Measurements from ENCODE around the gene DYNC1H1.
"Not testable (repeated sequence)": the region's sequence is repeated elsewhere in the genome, so short reads cannot be mapped to it uniquely, and the experiment has no call there.

DYNC1H1 gene

DNA sequence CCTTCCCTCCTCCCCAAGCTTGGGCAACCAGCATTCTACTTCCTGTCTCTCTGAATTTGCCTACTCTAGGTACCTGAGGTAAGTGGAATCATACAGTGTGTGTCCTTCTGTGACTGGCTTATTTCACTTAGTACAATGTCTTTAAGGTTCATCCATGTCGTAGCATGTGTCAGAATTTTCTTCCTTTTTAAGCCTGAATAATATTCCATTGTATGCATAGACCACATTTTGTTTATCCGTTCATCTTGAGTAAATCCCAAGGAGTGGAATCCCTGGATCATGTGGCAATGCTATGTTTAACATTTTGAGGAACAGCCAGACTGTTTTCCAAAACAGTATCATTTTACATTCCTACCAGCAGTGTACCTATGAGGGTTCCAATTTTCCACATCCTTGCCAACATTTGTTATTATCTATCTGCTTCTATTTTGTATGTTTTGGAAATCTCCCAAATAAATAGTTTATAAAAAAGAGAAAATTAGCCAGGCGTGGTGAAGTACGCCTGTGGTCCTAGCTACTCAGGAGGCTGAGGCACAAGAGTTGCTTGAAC, 110.1 kb downstream of the DYNC1H1 start:
- no peak for DNase-seq

DNA sequence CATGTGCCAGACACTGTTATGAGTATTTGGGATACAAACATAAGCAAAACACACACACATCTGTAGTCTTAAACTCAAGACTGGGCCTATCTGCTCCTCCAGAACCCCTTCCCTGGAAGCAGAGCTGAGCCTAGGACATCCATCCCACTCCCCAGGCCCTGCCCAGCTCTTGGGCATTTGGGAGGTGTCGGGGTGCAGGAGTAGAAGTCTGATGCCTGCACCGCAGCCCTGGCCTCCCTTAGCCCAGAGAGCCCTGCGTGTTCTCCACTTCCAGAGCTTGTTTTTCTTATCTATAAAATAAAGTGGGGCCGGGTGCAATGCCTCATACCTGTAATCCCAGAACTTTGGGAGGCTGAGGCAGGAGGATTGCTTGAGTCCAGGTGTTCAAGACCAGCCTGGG, 110.8 kb downstream of the DYNC1H1 start:
- no peak for DNase-seq

DNA sequence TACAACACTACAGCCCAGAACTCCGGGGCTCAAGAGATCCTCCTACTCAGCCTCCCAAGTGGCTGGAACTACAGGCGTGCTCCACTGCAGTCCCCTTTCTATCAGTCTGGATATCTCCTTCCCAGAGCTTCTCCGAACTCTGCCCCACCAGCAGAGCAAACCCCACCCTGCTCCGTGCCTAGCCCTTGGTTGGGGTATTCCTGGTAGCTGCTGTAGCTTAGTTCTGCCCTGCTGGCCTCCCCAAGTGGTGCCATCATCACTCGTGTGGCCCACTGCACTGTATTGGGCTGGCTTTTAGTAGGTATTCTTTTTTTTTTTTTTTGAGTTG, 113.0 kb downstream of the DYNC1H1 start:
- no peak for DNase-seq

DNA sequence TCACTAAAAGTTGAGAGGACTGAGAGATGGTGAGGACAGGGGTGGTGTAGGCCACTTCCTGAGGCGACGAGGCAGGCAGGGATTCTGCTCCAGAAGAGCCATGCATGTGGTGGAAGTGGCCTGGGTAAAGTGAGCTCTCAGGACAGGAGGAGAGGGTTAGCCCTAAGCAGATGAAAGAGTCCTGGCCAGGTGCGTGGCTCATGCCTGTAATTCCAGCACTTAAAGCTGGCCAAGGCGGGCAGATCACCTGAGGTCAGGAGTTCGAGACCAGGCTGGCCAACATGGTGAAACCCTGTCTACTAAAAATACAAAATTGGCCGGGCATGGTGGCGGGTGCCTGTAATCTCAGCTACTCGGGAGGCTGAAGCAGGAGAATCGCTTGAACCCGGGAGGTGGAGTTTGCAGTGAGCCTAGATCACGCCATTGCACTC, 114.0 kb downstream of the DYNC1H1 start:
- DNase-seq, result not testable (repeated sequence)

DNA sequence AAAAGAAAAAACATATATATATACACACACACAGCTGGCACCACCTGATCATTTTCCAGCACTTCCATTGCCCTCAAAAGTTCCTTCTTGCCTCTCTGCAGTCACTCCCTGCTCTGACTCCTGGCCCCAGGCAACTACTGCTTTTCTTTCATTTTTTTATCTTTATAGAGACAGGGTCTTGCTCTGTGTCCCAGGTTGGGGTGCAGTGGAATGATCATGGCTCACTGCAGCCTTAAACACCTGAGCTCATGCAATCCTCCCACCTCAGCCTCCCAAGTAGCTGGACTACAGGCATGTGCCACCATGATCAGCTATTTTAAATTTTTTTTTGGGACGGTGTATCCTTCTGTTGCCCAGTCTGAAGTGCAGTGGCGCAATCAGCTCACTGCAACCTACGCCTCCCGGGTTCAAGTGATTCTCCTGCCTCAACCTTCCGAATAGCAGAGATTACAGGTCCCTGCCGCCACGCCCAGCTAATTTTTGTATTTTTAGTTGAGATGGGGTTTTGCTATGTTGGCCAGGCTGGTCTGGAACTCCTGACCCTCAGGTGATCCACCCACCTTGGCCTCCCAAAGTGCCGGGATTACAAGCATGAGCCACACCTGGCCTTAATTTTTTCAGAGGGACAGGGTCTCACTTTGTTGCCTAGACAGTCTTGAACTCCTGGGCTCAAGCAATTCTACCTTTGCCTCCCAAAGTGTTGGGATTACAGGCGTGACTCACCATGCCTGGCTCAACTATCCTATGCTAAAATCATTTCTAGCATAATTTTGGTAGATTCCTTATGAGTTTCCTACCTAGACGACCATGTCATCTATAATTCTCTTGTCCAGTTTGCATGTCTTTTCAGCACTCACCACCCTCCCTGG, 114.7 kb downstream of the DYNC1H1 start:
- no peak for DNase-seq

DNA sequence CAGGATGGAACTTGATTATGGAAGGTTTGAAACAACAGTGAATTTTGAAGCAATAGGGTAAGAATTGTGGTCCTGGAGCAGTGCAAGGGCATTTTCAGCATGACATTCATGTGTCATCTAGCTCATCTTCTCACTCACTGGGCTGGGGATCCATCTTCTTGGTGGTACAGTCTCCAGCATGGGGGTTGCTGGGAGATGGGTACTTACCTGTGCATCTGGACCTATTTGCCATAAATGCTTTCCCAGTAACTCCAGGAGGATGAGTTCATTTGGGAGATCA, 115.3 kb downstream of the DYNC1H1 start:
- no peak for DNase-seq

DNA sequence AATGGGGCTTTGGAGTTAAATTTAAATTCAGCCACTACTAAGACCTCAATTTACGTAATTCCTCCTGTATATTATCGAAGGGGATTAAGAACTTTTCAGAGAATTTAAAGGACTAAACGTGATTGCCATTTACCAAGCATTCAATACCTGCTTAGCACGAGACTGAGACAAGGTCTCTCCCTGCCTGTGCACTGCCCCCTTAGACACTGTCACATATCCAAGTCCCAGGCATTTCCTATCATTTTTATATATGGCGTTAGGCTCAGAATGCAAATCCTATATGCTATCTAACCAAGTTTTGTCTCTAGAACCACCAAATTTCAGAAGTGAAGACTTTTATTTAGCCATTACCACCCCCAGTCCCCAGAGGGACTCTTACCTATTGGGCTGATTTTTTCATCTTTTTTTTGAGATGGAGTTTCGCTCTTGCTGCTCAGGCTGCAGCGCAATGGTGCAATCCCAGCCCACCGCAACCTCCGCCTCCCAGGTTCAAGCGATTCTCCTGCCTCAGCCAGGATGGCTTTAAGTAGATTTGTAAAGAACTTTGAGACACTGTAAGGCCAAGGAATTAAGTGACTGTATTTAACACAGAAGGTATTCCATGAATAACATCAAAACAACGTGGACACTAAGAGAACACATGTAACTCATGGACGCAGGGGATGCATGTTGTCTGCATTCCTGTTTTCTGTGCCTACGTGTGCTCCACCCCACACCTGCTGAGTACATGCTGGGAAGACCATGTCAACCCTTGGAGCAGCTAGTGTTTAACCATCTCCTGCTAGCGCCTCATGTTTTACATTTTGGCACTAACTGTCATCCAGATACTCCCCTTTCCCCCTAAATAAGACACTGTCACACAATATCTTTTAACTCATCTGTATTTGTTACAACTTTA, 116.1 kb downstream of the DYNC1H1 start:
- no peak for DNase-seq

DNA sequence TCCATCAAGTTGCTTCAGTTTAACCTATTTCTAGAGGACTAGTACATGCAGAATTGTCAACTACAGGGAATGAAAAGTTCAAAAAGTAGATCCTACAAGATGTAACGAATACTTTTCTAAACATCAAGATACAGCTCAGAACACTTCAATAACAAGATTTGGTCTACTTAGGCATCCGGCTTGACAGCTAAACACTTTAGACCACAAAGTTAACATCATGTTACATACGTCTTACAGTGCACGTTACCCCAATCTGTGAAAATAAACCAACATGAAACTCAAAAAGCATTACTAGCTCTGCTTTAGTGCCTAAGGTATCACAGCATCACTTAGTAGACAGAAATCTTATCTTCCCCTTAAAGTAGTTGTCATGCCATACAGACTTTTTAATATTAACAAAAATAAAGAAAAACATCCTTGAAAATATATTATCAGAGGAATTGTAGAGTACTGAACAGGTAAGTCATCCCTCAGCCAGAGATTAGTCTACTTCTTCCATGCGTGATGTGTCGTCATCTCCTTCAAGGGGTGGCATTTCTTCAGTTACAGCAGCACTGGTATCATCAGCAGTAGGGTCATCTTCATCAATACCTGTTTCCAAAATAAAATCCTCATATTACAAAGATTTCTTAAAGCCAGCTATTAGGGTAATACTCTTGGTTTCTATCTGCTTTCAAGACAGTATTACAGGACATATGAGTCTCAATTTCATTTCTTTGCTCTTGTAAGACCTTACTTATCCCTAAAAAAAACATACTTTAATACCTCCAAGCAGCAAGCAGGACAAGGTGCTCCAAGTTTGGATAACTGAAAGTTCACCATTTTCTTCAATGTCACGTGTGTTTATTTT, 117.1 kb downstream of the DYNC1H1 start:
- no peak for DNase-seq

DNA sequence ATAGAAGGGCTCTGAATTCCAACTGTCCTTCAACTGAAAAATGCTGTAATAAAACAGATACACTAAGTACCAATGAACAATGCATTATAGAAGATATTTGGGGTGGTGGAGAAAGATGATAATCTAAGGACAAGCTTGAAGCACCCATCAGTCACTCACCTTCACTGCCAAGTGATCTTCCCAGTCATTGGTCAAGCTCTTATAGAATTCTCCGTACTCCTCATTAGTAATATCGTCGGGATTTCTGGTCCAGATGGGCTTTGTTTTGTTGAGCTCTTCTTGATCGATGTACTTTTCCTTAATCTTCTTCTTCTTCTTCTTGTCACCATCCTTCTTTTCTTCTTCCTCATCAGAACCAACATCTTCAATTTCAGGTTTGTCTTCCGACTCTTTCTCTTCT, 120.1 kb downstream of the DYNC1H1 start:
- not testable (repeated sequence) for DNase-seq

DNA sequence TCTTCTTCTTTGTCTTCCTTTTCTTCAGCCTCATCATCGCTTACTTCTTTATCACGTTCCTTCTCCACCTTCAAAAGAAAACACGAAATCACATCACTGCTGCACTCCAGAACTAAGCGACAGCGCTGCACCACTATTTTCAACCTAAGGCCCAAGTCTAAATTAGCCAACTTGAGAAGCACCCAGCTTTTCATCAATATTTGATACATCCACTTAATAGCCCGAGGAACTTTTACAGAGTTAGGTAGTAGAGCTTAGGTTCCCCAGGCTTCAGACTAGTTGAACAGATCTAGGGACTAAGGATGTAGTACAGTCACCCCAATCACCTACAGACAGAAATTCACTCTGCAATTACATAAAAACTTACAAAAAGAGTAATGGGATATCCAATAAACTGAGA, 120.6 kb downstream of the DYNC1H1 start:
- no peak for DNase-seq

DNA sequence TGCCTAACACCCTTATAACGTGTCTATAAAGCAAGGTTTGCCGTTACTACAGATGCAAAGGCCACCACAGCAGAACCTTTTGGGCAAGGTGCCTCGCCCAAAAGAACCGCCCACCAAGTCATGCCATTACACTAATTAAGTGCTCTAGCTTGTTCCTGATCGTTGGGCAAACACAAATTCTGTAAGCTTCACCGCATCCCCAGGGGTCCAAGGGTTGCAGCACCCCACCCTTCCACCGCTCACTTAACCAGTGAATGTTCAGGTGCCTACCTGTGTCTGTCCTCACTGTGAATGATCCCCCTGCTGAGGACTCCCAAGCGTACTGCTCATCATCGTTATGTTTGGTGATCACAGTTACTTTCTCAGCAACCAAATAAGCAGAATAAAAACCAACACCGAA, 121.1 kb downstream of the DYNC1H1 start:
- no peak for DNase-seq

DNA sequence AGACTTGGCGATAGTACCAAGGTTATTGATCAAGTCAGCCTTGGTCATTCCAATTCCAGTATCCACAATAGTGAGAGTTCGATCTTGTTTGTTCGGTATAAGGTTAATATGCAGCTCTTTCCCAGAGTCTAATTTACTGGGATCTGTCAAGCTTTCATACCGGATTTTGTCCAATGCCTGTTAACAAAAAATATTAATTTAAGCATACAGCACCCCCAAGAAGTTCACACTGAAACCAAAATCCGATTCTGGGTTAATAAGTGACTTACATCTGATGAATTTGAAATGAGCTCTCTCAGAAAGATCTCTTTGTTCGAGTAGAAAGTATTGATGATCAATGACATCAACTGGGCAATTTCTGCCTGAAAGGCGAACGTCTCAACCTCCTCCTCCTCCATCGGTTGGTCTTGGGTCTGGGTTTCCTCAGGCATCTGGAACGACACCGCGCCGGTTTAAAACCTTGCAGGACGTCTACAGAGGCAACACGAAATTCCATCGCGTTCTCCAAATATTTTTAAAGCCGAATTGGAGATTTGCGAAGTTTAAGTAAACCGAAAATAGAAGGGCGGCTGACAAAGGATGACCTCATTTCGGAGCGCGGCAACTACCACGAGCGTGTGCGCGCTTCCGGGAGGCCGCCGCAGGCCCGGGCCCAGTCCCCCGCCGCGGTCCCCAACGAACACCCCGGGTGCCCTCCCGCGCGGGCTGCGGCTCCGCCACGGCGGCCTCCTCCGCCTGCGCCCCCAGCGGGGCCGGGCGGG, 121.8 kb downstream of the DYNC1H1 start:
- peak; percentile 77 for DNase-seq

DNA sequence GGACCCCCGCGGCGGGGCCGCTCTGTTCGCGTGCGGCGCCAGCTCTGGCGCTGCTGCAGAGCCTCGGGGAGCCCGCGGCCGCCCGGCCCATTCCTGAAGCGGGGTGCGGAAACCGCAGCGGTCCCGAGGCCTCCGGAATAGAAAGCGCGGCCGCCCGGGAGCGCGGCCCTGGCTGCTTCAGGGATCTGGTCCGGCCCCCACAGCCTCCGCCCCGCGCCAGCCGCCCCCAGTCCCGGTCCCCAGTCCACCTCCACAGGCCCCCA, 122.3 kb downstream of the DYNC1H1 start:
- DNase-seq, result no peak

DNA sequence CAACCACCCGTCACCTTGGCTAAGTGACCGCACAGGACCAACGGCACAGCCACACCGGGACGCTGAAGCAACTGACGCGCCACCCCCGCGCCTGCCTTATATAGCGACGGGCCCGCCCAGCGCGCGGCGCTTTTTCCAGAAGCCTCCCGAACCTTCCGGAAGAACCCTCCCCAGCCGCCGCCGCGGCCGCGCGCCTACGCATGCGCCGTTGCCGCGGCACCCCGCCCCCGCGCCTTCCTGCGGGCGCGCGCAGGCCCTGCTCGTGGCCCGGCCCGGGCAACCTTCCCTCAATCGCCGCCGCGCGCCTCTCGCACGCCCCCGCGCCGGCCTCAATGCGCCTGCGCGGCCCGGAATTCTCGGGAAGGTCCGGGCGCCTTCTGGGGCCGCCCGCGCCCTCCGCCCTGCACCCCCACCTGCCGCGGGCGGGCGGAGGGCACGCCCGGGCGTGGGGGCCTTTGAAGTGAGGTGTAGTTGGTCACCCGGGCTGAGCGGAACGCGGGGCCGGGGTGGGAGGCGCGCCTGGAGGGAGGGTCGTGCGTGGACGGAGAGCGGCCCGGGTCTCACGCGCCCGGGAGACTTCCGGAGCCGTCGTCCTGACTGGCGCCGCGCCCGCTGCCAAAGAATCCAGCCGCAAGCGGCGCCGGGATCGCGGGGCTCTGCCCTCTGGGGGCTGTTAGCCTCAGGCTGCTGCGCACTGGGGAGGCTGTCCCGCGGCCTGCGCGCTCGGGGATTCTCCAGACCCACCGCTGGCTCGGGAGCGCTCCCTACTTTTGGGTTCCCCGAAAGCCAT, 122.8 kb downstream of the DYNC1H1 start, which contains the start of gene HSP90AA1:
Gene HSP90AA1, minus strand, starts transcription at position 73 of the 790 bp plus-strand sequence. CDS start 666 bp downstream, outside the sequence.
- DNase-seq, result peak; percentile 96

DNA sequence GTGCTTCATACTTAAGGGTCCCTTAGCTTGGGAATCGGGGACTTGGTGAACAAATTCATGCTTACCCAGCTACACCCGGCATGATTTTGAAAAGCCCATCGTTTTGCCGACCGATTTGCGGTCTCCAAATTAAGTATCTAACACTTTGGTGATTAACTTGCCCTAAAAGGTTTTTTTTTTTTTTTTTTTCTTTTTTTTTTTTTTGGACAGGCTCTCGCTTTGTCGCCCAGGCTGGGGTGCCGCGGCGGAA, 123.3 kb downstream of the DYNC1H1 start:
- DNase-seq, result no peak

DNA sequence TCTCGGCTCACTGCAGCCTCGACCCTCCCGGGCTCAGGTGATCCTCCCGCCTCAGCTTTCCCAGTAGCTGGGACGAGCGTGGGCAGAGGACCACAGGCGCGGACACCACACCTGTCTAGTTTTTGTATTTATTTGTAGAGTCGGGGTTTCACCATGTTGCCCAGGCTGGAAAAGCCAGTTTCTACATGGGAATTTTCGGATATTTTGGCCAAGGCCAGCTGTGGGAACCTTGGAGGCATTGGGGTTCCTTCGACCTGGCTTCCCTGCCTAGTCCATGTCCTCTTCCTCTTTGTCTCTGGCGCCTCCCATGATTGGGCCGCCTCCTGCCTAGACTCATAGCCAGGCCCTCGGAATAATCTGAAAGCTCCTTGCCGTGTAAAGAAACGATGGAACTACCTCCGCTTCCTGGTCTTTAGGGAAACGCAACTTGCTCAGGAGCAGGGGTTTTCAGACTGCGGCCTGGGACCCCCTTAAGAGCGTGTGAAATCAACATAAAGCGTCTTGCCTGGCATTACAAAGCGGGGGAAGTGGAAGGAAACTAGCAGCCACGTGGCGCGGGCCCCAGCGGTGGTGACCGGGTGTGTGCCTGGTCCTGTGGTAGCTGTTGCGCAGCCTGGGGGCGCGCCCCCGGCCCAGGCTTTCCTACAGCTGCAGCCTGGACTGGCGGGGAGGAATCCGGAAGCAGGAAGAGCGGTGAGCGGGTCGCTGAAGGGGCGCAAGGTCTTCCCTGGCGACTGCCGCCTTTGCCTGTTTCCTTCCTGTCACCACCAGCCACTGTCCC, 123.8 kb downstream of the DYNC1H1 start:
- peak; percentile 63 for DNase-seq

DNA sequence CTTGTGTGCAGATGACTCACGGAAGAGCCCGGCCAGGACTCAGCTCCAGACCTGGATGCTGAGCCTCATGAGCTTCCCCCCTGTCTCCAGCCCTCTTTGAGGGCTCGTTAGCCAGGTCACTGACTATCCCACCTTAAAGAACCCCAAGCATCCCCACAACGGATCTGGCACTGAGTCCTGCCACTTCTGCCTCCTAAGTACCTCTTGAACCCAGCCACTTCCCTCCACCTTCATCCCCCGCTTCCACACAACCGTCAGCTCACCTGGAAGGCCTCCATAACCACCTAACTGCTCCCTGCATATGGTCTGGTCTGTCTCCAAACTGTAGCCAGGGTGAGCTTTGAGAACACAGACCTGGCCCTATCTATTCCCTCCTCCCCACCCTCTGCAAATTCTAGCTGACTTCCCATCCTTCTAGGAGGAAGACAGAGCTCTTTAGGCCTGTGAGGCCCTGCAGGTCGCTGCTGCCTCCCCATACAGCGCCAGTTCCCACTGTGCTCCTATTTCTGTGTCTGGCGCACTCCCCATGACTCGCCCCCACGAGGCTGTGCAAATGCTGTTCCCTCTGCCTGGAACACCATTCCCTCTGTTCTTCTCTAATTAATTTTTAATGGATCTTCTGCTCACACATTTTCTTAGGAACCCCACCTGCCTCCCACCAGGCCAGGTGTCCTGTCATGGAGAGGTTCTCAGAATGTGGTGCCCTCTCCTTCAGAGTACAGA, 125.4 kb downstream of the DYNC1H1 start:
- DNase-seq, result no peak

DNA sequence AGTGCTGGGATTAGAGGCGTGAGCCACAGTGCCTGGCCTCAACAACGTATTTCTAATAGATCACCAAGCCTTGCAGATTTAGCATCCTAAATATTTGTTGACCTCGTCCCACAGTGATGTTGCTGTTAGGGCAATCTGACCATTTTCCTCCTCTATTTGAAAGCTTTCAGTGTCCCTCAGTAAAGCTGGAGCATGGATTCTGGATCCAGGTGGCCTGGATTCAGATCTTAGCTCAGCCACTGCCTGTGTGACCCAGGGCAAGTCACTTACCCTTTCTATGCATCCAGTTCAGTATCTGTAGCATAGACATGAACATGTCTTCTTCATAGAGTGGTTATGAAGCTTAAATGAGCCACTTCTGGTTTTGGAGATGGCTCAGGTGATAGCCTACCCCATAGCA, 126.3 kb downstream of the DYNC1H1 start:
- DNase-seq, result no peak

DNA sequence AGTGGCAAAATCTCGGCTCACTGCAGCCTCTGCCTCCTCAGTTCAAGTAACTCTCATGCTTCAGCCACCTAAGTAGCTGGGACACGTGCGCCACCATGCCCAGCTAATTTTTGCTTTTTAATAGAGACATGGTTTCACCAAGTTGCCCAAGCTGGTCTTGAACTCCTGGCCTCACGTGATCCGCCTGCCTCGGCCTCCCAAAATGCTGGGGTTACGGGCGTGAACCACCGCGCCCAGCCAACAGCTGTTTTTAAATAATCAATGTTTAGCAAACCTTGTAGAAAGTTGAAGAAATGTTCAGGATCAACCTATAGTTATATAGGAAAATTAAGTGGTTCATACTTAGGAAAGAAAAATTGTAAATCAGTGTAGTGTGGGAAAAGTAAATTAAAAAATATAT, 128.4 kb downstream of the DYNC1H1 start:
- no peak for DNase-seq

DNA sequence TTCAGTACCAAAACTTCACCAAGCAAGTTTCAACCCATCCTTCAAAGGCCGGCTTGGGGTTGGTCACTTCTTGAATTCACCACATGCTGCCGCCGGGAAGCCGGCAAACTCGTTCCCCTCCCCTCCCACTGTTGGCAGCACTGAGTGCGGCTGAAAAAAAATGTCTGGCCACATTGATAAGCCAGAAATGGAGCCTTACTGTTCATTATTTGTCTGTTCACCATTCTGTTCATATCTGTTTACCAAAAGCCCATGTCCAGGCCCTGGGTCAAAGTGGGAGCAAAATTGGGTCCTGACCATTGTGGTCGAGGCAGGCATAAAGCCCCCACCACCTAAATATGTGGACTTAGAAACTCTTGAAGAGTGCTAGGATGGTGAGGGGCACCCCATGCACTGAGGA, 129.7 kb downstream of the DYNC1H1 start:
- no peak for DNase-seq
